MM.1S (cell line): ENCODE measurements around the gene MICU2.

Experiments
- EZH2 ChIP-seq: fragments of 300-600 bp; sonication (generic); optimal IDR thresholded peaks from 2 replicates; pipeline ENCODE3; 2017; ENCODE audit warnings: low read depth, mild to moderate bottlenecking, antibody characterized with exemption, low read length, mixed read lengths
- TF ChIP-seq, protein P1 (sequence below): fragments of 300-600 bp; sonication (generic); IDR thresholded peaks from 2 replicates; pipeline ENCODE4 v1.5.1; 2016; ENCODE audit warnings: antibody characterized with exemption, low read length, mixed read lengths

DNA sequence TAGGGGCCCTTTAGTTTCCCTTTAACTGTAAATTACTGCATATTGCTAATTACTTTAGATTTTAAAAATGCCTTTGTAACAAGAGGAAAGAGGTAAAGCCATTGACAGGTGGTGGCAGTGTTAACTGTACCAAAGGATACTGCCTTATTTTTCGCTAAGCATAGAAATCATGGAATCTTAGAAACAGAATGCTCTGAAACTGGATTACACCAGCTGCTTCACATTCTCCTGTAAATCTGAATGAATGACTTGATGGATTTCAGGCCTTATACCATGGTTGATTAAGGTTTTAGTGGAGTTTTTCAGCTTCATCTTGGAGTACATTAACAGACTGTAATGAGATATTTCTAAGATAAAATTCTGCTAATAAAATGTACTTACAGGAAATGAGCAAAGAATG, 25.2 kb downstream of the MICU2 start:
- TF ChIP-seq, protein P1, sequence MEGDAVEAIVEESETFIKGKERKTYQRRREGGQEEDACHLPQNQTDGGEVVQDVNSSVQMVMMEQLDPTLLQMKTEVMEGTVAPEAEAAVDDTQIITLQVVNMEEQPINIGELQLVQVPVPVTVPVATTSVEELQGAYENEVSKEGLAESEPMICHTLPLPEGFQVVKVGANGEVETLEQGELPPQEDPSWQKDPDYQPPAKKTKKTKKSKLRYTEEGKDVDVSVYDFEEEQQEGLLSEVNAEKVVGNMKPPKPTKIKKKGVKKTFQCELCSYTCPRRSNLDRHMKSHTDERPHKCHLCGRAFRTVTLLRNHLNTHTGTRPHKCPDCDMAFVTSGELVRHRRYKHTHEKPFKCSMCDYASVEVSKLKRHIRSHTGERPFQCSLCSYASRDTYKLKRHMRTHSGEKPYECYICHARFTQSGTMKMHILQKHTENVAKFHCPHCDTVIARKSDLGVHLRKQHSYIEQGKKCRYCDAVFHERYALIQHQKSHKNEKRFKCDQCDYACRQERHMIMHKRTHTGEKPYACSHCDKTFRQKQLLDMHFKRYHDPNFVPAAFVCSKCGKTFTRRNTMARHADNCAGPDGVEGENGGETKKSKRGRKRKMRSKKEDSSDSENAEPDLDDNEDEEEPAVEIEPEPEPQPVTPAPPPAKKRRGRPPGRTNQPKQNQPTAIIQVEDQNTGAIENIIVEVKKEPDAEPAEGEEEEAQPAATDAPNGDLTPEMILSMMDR: no peak
- no peak for TF ChIP-seq EZH2
